Renal pelvis (tissue), 12 donors: ENCODE results near the gene CSN2. TPM values are rescaled to one million over a fixed set of nuclear protein-coding genes. Genes with fewer than 3 reads are reported as not detected.
"Not testable (repeated sequence)": the region's sequence is repeated elsewhere in the genome, so short reads cannot be mapped to it uniquely, and the experiment has no call there.

ENCODE experiments used
- DNase-seq: peaks from one replicate; pipeline ENCODE4 v3.0.0-alpha.2; 2013
- long read RNA-seq, 16 experiments: transcript quantifications; one replicate each; lab custom pipeline, GENCODE V29; 2026
- polyA plus RNA-seq, 3 donors: library from polyadenylated mRNA; unstranded; fragments of 120-200 nt; gene quantifications; one replicate each; pipeline ENCODE4 v1.2.1, GENCODE V29; 2013; ENCODE audit not compliant: insufficient read length in 3 of 3

CSN2 gene, protein sequence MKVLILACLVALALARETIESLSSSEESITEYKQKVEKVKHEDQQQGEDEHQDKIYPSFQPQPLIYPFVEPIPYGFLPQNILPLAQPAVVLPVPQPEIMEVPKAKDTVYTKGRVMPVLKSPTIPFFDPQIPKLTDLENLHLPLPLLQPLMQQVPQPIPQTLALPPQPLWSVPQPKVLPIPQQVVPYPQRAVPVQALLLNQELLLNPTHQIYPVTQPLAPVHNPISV
- polyA plus RNA-seq: not detected
- long read RNA-seq, donor 1: 0 reads
- long read RNA-seq, donor 2: 0 reads
- long read RNA-seq, donor 3: 0 reads
- long read RNA-seq, donor 4: 0 reads
- long read RNA-seq, donor 5: 0 reads
- long read RNA-seq, donor 6: 0 reads
- long read RNA-seq, donor 7: 0 reads
- long read RNA-seq, donor 8: 0 reads
- long read RNA-seq, donor 9: 0 reads
- long read RNA-seq, donor 10: 0 reads
- long read RNA-seq, donor 11: 0 reads
- long read RNA-seq, donor 12: 0 reads
- long read RNA-seq, donor 13: 0 reads
- long read RNA-seq, donor 14: 0 reads
- long read RNA-seq, donor 15: 0 reads
- long read RNA-seq, donor 16: 0 reads

GRCh38 chr4:69965628-69966027, at the start of gene CSN2:
Gene CSN2, minus strand, starts transcription at chr4:69965728. Its CDS starts 4,733 bp downstream, at chr4:69960995.
- no peak for DNase-seq

- DNase-seq: no peak
These were observed 43.2 kb upstream of the CSN2 start for GRCh38 chr4:70008771-70009170.

- DNase-seq: no peak
These were observed 37.0 kb upstream of the CSN2 start for GRCh38 chr4:70002507-70002906.

- DNase-seq: no peak
These were observed 35.2 kb upstream of the CSN2 start for GRCh38 chr4:70000711-70001110.

DNA sequence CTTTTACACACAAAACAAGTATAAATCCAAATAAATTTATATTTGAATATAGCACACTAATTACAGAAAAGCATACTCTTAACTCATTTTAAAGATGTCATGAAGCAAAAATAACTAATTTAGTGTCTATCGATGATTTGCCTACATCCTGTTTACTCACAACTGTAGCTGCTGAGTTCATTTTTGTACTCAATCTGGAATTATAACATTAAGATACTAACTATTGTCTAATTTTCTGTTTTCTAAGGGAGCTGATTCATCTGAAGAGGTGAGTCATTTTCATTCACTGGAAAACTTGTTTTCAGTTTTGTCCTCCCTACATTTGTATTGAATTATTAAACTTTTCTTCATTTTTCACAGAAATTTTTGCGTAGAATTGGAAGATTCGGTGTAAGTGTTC, 33.9 kb upstream of the CSN2 start:
- DNase-seq: no peak

- no peak for DNase-seq
These were observed 30.0 kb upstream of the CSN2 start, which contains the start of gene STATH for GRCh38 chr4:69995526-69996016. Gene STATH, plus strand, starts transcription at chr4:69995966. Its CDS starts 2,472 bp downstream, at chr4:69998438.

GRCh38 chr4:69994782-69995181, 29.3 kb upstream of the CSN2 start:
- no peak for DNase-seq

GRCh38 chr4:69991016-69991415, 25.5 kb upstream of the CSN2 start:
- no peak for DNase-seq

GRCh38 chr4:69986663-69987062, 21.1 kb upstream of the CSN2 start:
- no peak for DNase-seq

- DNase-seq: peak; percentile 19
These were observed 18.5 kb upstream of the CSN2 start for GRCh38 chr4:69984030-69984443.

DNA sequence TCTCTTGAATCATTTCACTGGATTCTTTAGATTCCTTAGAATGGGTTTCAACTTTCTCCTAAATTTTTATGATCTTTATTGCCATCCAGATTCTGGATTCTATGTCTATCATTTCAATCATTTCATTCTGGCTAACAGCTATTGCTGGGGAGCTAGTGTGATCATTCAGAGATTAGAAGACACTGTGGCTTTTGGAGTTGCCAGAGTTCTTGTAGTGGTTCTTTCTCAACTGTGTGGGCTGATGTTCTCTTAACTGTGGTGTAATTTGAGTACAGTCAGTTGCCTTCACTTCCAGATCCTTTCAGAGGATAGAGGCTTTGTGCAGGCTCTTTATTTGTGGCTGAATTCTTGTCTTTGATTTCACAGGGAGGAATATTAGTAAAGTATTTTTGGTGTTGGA, 12.1 kb upstream of the CSN2 start:
- no peak for DNase-seq

DNA sequence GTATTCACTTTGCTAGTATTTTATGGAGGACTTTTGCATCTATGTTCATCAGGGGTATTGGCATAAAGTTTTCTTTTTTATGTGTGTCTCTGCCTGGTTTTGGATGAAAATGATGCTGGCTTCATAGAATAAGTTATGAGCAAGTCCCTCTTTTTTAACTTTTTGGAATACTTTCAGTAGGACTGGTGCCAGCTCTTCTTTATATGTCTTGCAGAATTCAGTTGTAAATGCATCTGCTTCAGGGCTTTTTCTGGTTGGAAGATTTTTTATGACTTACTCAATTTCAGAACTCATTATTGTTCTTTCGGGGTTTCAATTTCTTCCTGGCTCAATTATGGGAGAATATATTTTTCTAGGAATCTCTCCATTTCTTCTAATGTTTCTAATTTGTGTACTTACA, 9.1 kb upstream of the CSN2 start:
- no peak for DNase-seq

DNA sequence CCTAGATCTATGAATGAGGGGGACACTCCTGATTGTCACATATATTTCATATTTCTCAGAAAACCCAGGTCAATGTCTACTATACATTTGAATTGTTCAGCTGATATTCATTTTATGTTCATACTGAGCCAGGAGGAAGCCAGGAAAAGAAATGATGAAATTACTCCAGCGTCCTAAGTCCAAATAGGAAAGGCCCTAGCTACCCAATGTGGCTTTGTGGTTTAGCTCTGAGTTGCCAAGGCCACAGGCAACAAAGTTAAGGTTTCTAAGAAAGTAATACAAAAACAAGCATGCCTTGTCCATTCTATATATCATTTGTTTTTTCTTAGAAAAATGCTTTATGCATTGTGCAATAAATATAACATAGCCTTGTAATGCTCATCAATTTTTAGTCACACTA, 4.5 kb upstream of the CSN2 start:
- no peak for DNase-seq

DNA sequence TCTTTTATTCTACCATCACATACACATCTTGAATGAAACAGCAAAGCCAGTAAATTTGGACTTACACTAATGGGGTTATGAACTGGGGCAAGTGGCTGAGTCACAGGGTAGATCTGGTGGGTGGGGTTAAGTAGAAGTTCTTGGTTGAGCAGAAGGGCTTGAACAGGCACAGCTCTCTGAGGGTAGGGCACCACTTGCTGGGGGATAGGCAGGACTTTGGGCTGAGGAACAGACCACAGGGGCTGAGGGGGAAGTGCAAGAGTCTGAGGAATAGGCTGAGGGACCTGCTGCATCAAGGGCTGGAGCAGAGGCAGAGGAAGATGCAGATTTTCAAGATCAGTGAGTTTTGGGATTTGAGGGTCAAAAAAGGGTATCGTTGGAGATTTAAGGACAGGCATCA, 8.3 kb downstream of the CSN2 start:
- DNase-seq: no peak

GRCh38 chr4:69951602-69952001, 13.9 kb downstream of the CSN2 start:
- DNase-seq: no peak

DNA sequence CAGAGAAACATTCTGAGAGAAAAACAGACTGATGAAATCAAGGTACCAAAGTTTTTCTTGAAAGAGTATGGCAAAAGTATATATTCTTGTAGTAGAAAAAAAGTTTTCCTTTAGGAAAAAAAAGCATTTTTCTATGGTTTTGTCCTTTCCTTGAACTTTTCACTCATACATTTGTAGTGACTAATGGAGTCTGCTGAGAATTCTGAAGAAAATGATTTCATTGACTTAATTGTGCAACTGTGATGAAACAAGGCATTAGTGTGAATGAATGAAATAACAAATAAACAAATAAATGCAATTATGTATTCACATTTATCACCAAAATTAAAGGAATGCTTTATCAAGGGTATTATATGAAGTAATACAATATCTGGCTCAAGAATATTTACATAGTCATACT, 29.0 kb downstream of the CSN2 start:
- DNase-seq: no peak

DNA sequence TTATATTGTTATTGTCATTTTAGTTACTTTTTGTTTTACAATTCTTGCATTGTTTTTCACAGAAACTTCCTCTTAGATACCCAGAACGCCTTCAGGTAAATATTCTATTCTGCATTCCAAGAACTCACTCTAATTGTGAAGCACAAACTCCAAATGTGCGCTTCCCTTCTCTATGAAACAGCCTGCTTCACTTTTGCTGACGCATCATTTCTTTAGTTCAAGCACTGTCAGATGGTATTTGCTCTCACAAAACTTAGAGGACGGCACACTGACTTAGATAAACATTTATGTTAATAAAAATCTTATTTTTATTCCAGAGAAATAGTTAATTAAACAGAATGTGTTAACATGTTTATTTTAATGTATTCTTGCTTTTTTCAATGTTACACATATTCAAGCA, 31.4 kb downstream of the CSN2 start:
- DNase-seq: no peak

- no peak for DNase-seq
These were observed 34.8 kb downstream of the CSN2 start, which contains the start of gene CSN1S1 for GRCh38 chr4:69930768-69931167. Gene CSN1S1, plus strand, starts transcription at chr4:69931068. Its CDS starts 1,488 bp downstream, at chr4:69932556.

GRCh38 chr4:69923782-69924410, 41.6 kb downstream of the CSN2 start:
- DNase-seq: not testable (repeated sequence)

GRCh38 chr4:69920874-69921273, 44.7 kb downstream of the CSN2 start:
- no peak for DNase-seq

DNA sequence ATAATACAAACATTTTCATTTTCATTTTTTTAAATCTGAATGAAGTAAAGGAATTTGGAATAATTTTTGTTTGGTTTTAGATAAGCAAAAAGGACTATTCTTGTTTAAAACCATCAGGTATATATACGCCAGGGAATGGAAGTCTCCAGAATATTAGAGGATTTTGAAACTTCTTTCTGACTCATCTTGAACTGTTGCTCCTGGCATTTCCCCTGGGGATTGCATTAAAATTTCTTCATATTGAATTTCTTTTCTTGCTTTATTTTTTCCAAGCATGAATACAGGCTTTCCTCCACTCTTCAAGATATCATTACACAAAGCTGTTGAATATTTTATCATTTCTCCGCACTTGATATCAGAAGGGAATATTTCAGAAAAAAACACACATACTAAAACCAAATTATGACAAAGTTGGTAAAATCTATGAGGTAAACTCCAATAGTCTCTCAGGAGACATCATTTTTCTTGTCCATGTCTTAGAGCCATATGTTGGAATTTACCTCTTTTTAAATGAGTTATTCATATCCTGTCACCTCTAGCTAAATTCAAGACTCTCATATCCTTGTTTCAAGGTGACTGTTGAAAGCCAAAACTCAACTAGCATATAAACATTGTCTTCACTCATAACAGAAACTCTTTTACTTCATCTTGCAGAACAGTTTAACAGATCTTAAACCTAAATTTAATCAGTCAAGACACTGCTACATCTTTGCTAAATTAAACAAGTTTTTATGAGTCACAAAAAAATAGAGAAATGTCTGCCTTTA, 55.3 kb downstream of the CSN2 start:
- no peak for DNase-seq

DNA sequence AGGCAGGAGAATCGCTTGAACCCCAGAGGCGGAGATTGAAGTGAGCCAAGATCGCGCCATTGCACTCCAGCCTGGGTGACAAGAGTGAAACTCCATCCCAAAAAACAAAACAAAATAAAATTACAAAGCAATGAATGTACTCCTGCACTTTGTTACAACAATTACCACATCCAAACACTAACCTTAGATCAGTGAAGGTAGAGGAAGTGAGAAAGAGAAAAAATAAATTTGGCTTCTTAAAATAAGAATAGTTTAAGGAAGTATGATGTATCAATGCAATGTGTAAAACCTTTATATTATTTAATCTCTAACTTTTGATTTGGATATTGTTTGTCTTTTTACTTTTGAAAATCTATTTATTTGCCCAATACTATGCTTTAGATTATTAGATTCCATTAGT, 56.3 kb downstream of the CSN2 start:
- no peak for DNase-seq
